MCF 10A (cell line): Measurements from ENCODE around the gene VTCN1. TPM values are rescaled to one million over a fixed set of nuclear protein-coding genes. Genes with fewer than 3 reads are reported as not detected.
A peak's percentile ranks its signal among the peaks of the same experiment; 100 is the strongest.

Experiments used
- BruUV-seq: library from RNA; stranded (reverse); fragments of 400-500 nt; replicated peaks from 2 replicates; lab custom pipeline; 2021; lab: Mats Ljungman, UMichigan
- CTCF ChIA-PET: fragments of 300-600 bp; sonication (Branson Sonifier 250); formaldehyde crosslinking; extraction: SDS; loops from one replicate; lab custom pipeline; 2021; ENCODE audit warnings: antibody characterized with exemption, inconsistent platforms; lab: Yijun Ruan, JAX
- POLR2A ChIA-PET: fragments of 300-600, 350-650 bp; sonication (Branson Sonifier 250); formaldehyde crosslinking; extraction: SDS; loops from one replicate; lab custom pipeline; 2020; ENCODE audit warnings: antibody characterized with exemption, inconsistent platforms; lab: Yijun Ruan, JAX
- DNase-seq: peaks from one replicate; pipeline ENCODE4 v3.0.0-alpha.2; 2018; ENCODE audit not compliant: unreplicated experiment
- H3K27ac Mint-ChIP-seq: one replicate; pipeline ENCODE4 v1.8.0; 2022; ENCODE audit warnings: mild to moderate bottlenecking, low read depth, mixed read lengths; ENCODE audit not compliant: unreplicated experiment
- H3K27me3 Mint-ChIP-seq: one replicate; pipeline ENCODE4 v1.8.0; 2022; ENCODE audit warnings: mixed read lengths; ENCODE audit not compliant: insufficient read depth, unreplicated experiment
- H3K36me3 Mint-ChIP-seq: one replicate; pipeline ENCODE4 v1.8.0; 2022; ENCODE audit warnings: mild to moderate bottlenecking, moderate library complexity, mixed read lengths; ENCODE audit not compliant: insufficient read depth, unreplicated experiment
- H3K4me1 Mint-ChIP-seq: one replicate; pipeline ENCODE4 v1.8.0; 2022; ENCODE audit warnings: mixed read lengths; ENCODE audit not compliant: insufficient read depth, unreplicated experiment
- H3K4me3 Mint-ChIP-seq: one replicate; pipeline ENCODE4 v1.8.0; 2022; ENCODE audit warnings: mild to moderate bottlenecking, moderate library complexity, mixed read lengths; ENCODE audit not compliant: unreplicated experiment
- H3K9me3 Mint-ChIP-seq: one replicate; pipeline ENCODE4 v1.8.0; 2022; ENCODE audit warnings: mixed read lengths; ENCODE audit not compliant: unreplicated experiment
- CTCF ChIP-seq: fragments of 200-600 bp; IDR thresholded peaks from one replicate; pipeline ENCODE4 v1.8.0; 2022; ENCODE audit warnings: antibody characterized with exemption, mild to moderate bottlenecking; ENCODE audit not compliant: unreplicated experiment
- intact Hi-C: fragments of 100-400 bp; cut with micrococcal nuclease; formaldehyde crosslinking; loops from 2 replicates; pipeline ENCODE4 v1.14.1; 2022
- total RNA-seq: library from RNA; stranded (reverse); gene quantifications from 2 replicates; pipeline ENCODE4 v1.2.3, GENCODE V29; 2022

VTCN1 gene
- total RNA-seq, 1 experiment from 2014 or later = not detected

GRCh38 chr1:117113199-117113598 lies 97.5 kb downstream of the VTCN1 start:
- no TSS peak for BruUV-seq
- Mint-ChIP-seq H3K4me1 (peaks cover 19% of the 10 kb centered on the region), H3K27ac (no peak overlapping the region), H3K36me3 (no peaks in the 10 kb centered on the region), H3K27me3 (no peaks in the 10 kb centered on the region), H3K4me3 (no peak overlapping the region), H3K9me3 (no peaks in the 10 kb centered on the region)
- ChIA-PET POLR2A (interaction anchor here (1.0 kb wide), 1 partner anchor 179 kb away, joined by 3 read pairs; no protein-coding TSS in a partner anchor), CTCF (interaction anchor here (1.3 to 1.9 kb wide), 2 partner anchors 15 to 46 kb away, joined by 3 to 6 read pairs; no protein-coding TSS in a partner anchor)
- no peak for DNase-seq
- intact Hi-C loops = no loop called here
- no peak for TF ChIP-seq CTCF

GRCh38 chr1:117112047-117112717 lies 98.5 kb downstream of the VTCN1 start:
- CTCF ChIA-PET = interaction anchor here (1.2 to 2.1 kb wide), 4 partner anchors 10 to 172 kb away, joined by 3 to 6 read pairs (median 4); no protein-coding TSS in a partner anchor
- H3K4me1 Mint-ChIP-seq = peaks cover 19% of the 10 kb centered on the region
- BruUV-seq = no TSS peak
- no peaks in the 10 kb centered on the region for H3K36me3 Mint-ChIP-seq
- no peak overlapping the region for H3K27ac Mint-ChIP-seq
- no peaks in the 10 kb centered on the region for H3K27me3 Mint-ChIP-seq
- H3K9me3 Mint-ChIP-seq = no peaks in the 10 kb centered on the region
- DNase-seq = no peak
- H3K4me3 Mint-ChIP-seq = no peak overlapping the region
- no peak for TF ChIP-seq CTCF
- intact Hi-C loops = no loop called here
- POLR2A ChIA-PET = interaction anchor here (0.6 to 1.0 kb wide), 2 partner anchors 180 to 201 kb away, joined by 3 to 4 read pairs; no protein-coding TSS in a partner anchor

GRCh38 chr1:117110774-117111173 lies 100.0 kb downstream of the VTCN1 start:
- peaks cover 19% of the 10 kb centered on the region for H3K4me1 Mint-ChIP-seq
- ChIA-PET POLR2A (interaction anchor here (0.5 kb wide), 1 partner anchor 506 kb away, joined by 4 read pairs; no protein-coding TSS in a partner anchor), CTCF (interaction anchor here (0.6 to 2.4 kb wide), 7 partner anchors 12 to 404 kb away, joined by 3 to 17 read pairs (median 4); no protein-coding TSS in a partner anchor)
- H3K36me3 Mint-ChIP-seq = no peaks in the 10 kb centered on the region
- no peaks in the 10 kb centered on the region for H3K27me3 Mint-ChIP-seq
- no peak for TF ChIP-seq CTCF
- DNase-seq = peak; percentile 48
- no peak overlapping the region for H3K27ac Mint-ChIP-seq
- no peaks in the 10 kb centered on the region for H3K9me3 Mint-ChIP-seq
- no TSS peak for BruUV-seq
- intact Hi-C loops = no loop called here
- H3K4me3 Mint-ChIP-seq = no peak overlapping the region

- CTCF ChIA-PET = interaction anchor here (0.7 to 1.4 kb wide), 4 partner anchors 15 to 39 kb away, joined by 3 to 6 read pairs (median 3); no protein-coding TSS in a partner anchor
- Mint-ChIP-seq H3K27me3 (no peaks in the 10 kb centered on the region), H3K4me3 (no peak overlapping the region), H3K27ac (no peak overlapping the region), H3K4me1 (peaks cover 19% of the 10 kb centered on the region), H3K36me3 (peaks cover 14% of the 10 kb centered on the region), H3K9me3 (no peaks in the 10 kb centered on the region)
- BruUV-seq = no TSS peak
- no peak for DNase-seq
- POLR2A ChIA-PET = interaction anchor here (0.6 to 0.7 kb wide), 2 partner anchors 592 to 1187 kb away, joined by 3 read pairs; no protein-coding TSS in a partner anchor
- TF ChIP-seq CTCF = no peak
- intact Hi-C loops = no loop called here
These were observed 103.4 kb downstream of the VTCN1 start for GRCh38 chr1:117107364-117107763.
